Gastroesophageal sphincter (tissue), 4 donors: ENCODE results near the gene KLF2. TPM values are rescaled to one million over a fixed set of nuclear protein-coding genes. Genes with fewer than 3 reads are reported as not detected.

Source experiments
- ATAC-seq: fragments of 150-250 bp; one replicate; pipeline ENCODE4 v1.9.1; 2016; ENCODE audit warnings: mild to moderate bottlenecking, moderate library complexity
- H3K27ac ChIP-seq, 4 donors: fragments of 200-600 bp; sonication (generic) in 3 of 4; 1 replicate in 3 of 4; 2 replicates in 1 of 4; pipeline ENCODE4 v1.5.1; 2016 to 2019
- H3K27me3 ChIP-seq: fragments of 200-600 bp; sonication (generic); one replicate; pipeline ENCODE4 v1.5.1; 2019
- H3K36me3 ChIP-seq, 2 donors: fragments of 200-600 bp; sonication (generic); one replicate each; pipeline ENCODE4 v1.5.1; 2019; ENCODE audit warnings: control low read depth in 1 of 2
- H3K4me1 ChIP-seq, 3 donors: fragments of 200-600 bp; sonication (generic); 1 replicate in 2 of 3; 2 replicates in 1 of 3; pipeline ENCODE4 v1.5.1; 2016 to 2019; ENCODE audit warnings: control low read depth in 2 of 3
- H3K4me3 ChIP-seq, 2 donors: fragments of 200-600 bp; sonication (generic); one replicate each; pipeline ENCODE4 v1.5.1; 2019; ENCODE audit warnings: mild to moderate bottlenecking in 1 of 2, moderate library complexity in 1 of 2
- H3K9me3 ChIP-seq, 3 donors: fragments of 200-600 bp; sonication (generic); one replicate each; pipeline ENCODE4 v1.5.1; 2017 to 2019; ENCODE audit warnings: control low read depth in 2 of 3
- EP300 ChIP-seq: sonication (generic); formaldehyde crosslinking; IDR thresholded peaks from one replicate; pipeline ENCODE4 v1.6.1; 2017; ENCODE audit warnings: antibody characterized with exemption, mild to moderate bottlenecking
- POLR2A ChIP-seq, 2 donors: fragments of 450-650 bp; IDR thresholded peaks; one replicate each; pipeline ENCODE4 v1.6.1; 2017; ENCODE audit warnings: antibody characterized with exemption in 2 of 2, mild to moderate bottlenecking in 2 of 2, moderate library complexity in 1 of 2
- POLR2AphosphoS5 ChIP-seq: sonication (generic); formaldehyde crosslinking; IDR thresholded peaks from one replicate; pipeline ENCODE4 v1.6.1; 2017; ENCODE audit warnings: antibody characterized with exemption
- WGBS, 2 donors: methylation state at CpG; one replicate each; pipeline ENCODE4 v1.1.5; 2018; ENCODE audit warnings: low coverage in 1 of 2; 5-methylcytosine and 5-hydroxymethylcytosine counted together
- total RNA-seq, 4 donors: library from RNA; depleted of rRNA; stranded (reverse); fragments of >200 nt; gene quantifications; one replicate each; pipeline ENCODE4 v1.1.0, GENCODE V29; 2016
- TF ChIP-seq, protein P1 (sequence below), 4 experiments: fragments of 200-600 bp in 2 of 4; fragments of 450-650 bp in 2 of 4; sonication (generic) in 1 of 4; IDR thresholded peaks; one replicate each; pipeline ENCODE4 v1.5.1; 2017 to 2019; ENCODE audit warnings: antibody characterized with exemption in 4 of 4, mild to moderate bottlenecking in 2 of 4, moderate library complexity in 2 of 4

The KLF2 gene
- total RNA-seq, 4 donors from 2014 or later: 29.4 to 40.0 (median 34.9) TPM

DNA sequence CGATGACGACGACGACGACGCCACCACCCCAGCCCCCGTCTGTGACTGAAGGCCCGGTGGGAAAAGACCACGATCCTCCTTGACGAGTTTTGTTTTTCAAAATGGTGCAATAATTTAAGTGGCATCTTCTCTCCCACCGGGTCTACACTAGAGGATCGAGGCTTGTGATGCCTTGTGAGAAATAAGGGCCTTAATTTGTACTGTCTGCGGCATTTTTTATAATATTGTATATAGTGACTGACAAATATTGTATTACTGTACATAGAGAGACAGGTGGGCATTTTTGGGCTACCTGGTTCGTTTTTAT is 2.5 kb downstream of the KLF2 start:
- Histone ChIP-seq H3K4me3 (peak overlapping the region; percentile 72 to 78), H3K4me1 (peaks cover 0 to 66% (median 19%) of the 10 kb centered on the region in 3 donors), H3K27ac (peak overlapping the region; percentile 94 to 98 (median 94)), H3K36me3 (peaks cover 0 to 22% of the 10 kb centered on the region in 2 donors), H3K9me3 (no peaks in the 10 kb centered on the region), H3K27me3 (no peaks in the 10 kb centered on the region)
- ATAC-seq: no peak
- WGBS, 2 donors: 39 to 57% methylated on average over 9 to 12 of the region's 14 CpGs
- TF ChIP-seq EP300 (no peak), POLR2A (IDR thresholded peaks at IDR 0.05) (no peak), POLR2AphosphoS5 (no peak)
- TF ChIP-seq, protein P1, sequence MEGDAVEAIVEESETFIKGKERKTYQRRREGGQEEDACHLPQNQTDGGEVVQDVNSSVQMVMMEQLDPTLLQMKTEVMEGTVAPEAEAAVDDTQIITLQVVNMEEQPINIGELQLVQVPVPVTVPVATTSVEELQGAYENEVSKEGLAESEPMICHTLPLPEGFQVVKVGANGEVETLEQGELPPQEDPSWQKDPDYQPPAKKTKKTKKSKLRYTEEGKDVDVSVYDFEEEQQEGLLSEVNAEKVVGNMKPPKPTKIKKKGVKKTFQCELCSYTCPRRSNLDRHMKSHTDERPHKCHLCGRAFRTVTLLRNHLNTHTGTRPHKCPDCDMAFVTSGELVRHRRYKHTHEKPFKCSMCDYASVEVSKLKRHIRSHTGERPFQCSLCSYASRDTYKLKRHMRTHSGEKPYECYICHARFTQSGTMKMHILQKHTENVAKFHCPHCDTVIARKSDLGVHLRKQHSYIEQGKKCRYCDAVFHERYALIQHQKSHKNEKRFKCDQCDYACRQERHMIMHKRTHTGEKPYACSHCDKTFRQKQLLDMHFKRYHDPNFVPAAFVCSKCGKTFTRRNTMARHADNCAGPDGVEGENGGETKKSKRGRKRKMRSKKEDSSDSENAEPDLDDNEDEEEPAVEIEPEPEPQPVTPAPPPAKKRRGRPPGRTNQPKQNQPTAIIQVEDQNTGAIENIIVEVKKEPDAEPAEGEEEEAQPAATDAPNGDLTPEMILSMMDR (IDR thresholded peaks at IDR 0.05): no peak

DNA sequence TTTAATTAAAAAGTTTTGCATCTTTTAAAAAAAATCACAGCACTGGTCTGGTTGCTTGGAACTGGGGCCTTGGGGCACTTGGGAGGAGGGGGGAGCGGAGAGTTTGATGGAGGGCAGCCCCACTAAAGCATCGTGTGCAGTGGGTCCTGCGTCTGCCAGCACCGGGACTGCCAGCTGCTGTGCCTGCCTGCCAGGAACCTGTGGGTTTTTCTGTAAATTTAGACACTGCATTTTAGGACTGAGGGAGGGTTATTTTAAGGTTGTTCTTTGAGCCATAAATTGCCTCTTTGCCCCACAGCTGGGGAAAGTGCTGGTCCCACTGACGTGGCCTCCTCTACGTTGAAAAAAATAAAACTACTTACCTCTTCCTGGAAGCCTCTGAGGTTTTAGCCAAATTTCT is 2.9 kb downstream of the KLF2 start:
- TF ChIP-seq, protein P1 (IDR thresholded peaks at IDR 0.05): no peak
- TF ChIP-seq POLR2A (IDR thresholded peaks at IDR 0.05): peak in 1 of 2 donors; percentile 20
- peak; percentile 78 for TF ChIP-seq POLR2AphosphoS5
- TF ChIP-seq EP300: no peak
- H3K27ac ChIP-seq: peak overlapping the region; percentile 94 to 98 (median 94)
- H3K9me3 ChIP-seq: no peaks in the 10 kb centered on the region
- peaks cover 0 to 22% of the 10 kb centered on the region in 2 donors for H3K36me3 ChIP-seq
- peak overlapping the region; percentile 72 to 78 for H3K4me3 ChIP-seq
- no peaks in the 10 kb centered on the region for H3K27me3 ChIP-seq
- peaks cover 0 to 68% (median 19%) of the 10 kb centered on the region in 3 donors for H3K4me1 ChIP-seq
- 8 to 26% methylated on average over 2 to 6 of the region's 6 CpGs for WGBS, 2 donors
- no peak for ATAC-seq

DNA sequence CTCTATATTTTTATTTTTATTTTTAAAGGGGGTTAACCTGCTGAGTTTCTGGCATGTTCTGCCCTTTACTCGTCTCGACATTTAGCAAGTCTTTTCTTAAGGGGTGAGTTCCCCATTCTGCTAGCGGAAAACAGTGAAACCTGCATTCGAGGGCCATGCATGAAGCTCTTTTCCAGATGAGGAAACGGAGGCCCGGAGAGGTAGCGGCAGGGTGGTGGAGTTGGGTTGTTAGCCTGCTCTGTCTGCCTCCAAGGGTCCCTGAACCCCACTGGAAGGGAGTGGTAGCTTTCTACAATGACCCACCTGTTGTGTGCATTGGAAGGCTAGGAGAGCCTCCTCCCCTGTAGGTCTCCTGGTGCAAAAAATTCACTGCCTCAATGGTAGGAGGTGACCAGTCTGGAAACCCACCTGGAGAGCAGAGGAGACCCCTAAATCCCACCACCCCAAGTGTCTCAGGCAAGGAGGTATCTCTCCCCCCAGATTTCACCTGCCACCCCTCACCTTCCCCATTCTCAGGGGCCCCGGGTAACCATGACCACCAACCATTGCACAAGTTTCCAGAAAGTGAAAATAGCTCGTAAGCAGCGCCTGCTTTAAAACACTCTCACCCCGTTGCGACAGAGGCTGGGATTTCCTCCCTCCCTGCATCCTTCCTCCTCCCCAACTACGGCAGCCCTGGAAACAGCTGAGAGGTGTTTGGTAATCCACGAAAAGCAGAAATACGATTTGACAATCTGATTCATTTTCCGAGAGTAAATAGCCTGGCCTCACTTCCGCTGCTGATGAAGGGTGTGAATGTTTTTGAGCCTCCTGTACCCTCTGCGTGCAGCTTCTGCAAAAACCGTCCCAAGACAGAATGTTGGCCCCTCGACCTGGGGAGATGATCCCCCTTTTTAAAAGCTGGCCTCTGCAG is 3.5 kb downstream of the KLF2 start:
- Histone ChIP-seq H3K27me3 (no peaks in the 10 kb centered on the region), H3K4me3 (peak overlapping the region; percentile 72 to 78), H3K4me1 (peaks cover 0 to 68% (median 19%) of the 10 kb centered on the region in 3 donors), H3K36me3 (peaks cover 0 to 22% of the 10 kb centered on the region in 2 donors), H3K9me3 (no peaks in the 10 kb centered on the region), H3K27ac (peak overlapping the region; percentile 94 to 98 (median 94))
- WGBS, 2 donors: 5 to 21% methylated on average over 11 to 15 of the region's 20 CpGs
- peak; percentile 27 for ATAC-seq
- TF ChIP-seq POLR2A (IDR thresholded peaks at IDR 0.05): peak in 1 of 2 donors; percentile 25
- peak; percentile 96 for TF ChIP-seq POLR2AphosphoS5
- TF ChIP-seq, protein P1 (IDR thresholded peaks at IDR 0.05): peak in 1 of 4 experiments; percentile 7
- no peak for TF ChIP-seq EP300

DNA sequence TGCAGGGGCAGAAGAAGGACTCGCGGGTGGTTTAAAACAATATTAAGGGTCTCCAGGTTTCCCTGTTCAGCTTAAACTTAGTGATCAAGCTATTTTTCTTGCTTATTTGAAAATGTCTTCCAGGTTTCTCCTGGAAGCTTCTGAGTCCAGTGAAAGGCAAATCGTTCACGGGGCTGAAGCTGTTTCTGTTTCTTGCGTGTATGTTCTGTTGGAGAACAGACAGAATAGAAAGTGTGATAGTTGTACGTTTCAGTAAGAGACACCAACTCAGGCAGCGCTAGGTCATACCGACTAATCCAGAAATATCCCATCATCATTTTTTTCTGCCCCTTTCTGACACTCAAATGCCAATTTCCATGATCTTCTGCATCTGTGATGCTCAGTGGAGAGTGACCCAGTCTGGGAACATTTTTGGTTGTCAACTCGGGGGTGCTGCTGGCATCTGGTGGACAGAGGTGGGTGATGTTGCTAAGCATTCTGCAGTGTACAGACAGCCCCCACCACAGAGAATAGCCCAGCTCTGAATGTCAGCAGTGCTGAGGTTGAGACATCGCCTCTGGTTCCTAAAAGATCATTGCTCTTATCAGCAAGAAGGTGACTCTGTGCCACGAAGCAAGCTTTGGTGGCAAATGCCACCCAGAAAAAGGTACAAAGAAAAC is 4.3 kb downstream of the KLF2 start:
- Histone ChIP-seq H3K4me3 (peak overlapping the region in 1 of 2 donors; percentile 72), H3K36me3 (peaks cover 0 to 22% of the 10 kb centered on the region in 2 donors), H3K4me1 (peaks cover 0 to 61% (median 18%) of the 10 kb centered on the region in 3 donors), H3K27me3 (no peaks in the 10 kb centered on the region), H3K9me3 (no peaks in the 10 kb centered on the region), H3K27ac (peak overlapping the region; percentile 94 to 98 (median 94))
- no peak for ATAC-seq
- TF ChIP-seq POLR2A (IDR thresholded peaks at IDR 0.05) (peak; percentile 13 to 14), POLR2AphosphoS5 (peak; percentile 55), EP300 (no peak)
- TF ChIP-seq, protein P1 (IDR thresholded peaks at IDR 0.05): peak in 1 of 4 experiments; percentile 22
- WGBS, 2 donors: 28 to 43% methylated on average over 7 to 10 of the region's 11 CpGs
